HG02885 (cell line): ENCODE results near the gene SPOCK1.

Experiments
- ATAC-seq: cut with Tn5 transposase; IDR thresholded peaks from one replicate; pipeline ENCODE4 v1.9.1; 2021; ENCODE audit warnings: mild to moderate bottlenecking; ENCODE audit not compliant: unreplicated experiment, poor library complexity

Gene SPOCK1

GRCh38 chr5:137214446-137215189 lies 284.5 kb downstream of the SPOCK1 start:
- ATAC-seq: no peak

- ATAC-seq: no peak
Measured at GRCh38 chr5:137212471-137212870, 286.7 kb downstream of the SPOCK1 start.

GRCh38 chr5:137209232-137209809 lies 289.8 kb downstream of the SPOCK1 start:
- no peak for ATAC-seq

GRCh38 chr5:137207023-137207760 lies 291.9 kb downstream of the SPOCK1 start:
- ATAC-seq: no peak

- ATAC-seq: no peak
Measured at GRCh38 chr5:137206030-137206715, 293.0 kb downstream of the SPOCK1 start.

GRCh38 chr5:137205231-137206027 lies 293.7 kb downstream of the SPOCK1 start:
- ATAC-seq: no peak

- no peak for ATAC-seq
Measured at GRCh38 chr5:137203011-137203632, 296.0 kb downstream of the SPOCK1 start.

GRCh38 chr5:137201876-137202275 lies 297.2 kb downstream of the SPOCK1 start:
- ATAC-seq: no peak

- no peak for ATAC-seq
Measured at GRCh38 chr5:137200906-137201700, 298.0 kb downstream of the SPOCK1 start.

- ATAC-seq: no peak
Measured at GRCh38 chr5:137199966-137200365, 299.2 kb downstream of the SPOCK1 start.

- no peak for ATAC-seq
Measured at GRCh38 chr5:137199201-137199600, 299.9 kb downstream of the SPOCK1 start.

GRCh38 chr5:137195483-137195882 lies 303.6 kb downstream of the SPOCK1 start:
- no peak for ATAC-seq

- no peak for ATAC-seq
Measured at GRCh38 chr5:137194300-137194699, 304.8 kb downstream of the SPOCK1 start.

- no peak for ATAC-seq
Measured at GRCh38 chr5:137192293-137192743, 306.8 kb downstream of the SPOCK1 start.

- ATAC-seq: no peak
Measured at GRCh38 chr5:137191179-137191578, 307.9 kb downstream of the SPOCK1 start.

GRCh38 chr5:137190441-137190840 lies 308.7 kb downstream of the SPOCK1 start:
- no peak for ATAC-seq

GRCh38 chr5:137190031-137190430 lies 309.1 kb downstream of the SPOCK1 start:
- no peak for ATAC-seq

GRCh38 chr5:137188566-137188965 lies 310.6 kb downstream of the SPOCK1 start:
- no peak for ATAC-seq
